T47D (cell line): Measurements from ENCODE around the gene CTSD.

Experiments
- DNase-seq, 2 experiments: peaks; one replicate each; pipeline versions ENCODE4 v3.0.0 to v3.0.0-alpha.2; 2011 to 2012; ENCODE audit warnings: low read depth in 1 of 2, low spot score in 1 of 2
- JUND ChIP-seq: IDR thresholded peaks from 2 replicates; pipeline ENCODE4 v1.6.1; 2012; ENCODE audit warnings: low read depth
- in situ Hi-C: cut with HindIII; loops from 2 replicates; pipeline ENCODE4 v1.10.0; 2016; ENCODE audit warnings: low sequenced_read_pairs, low pct_unique_long_range_greater_than_20kb

The CTSD gene

GRCh38 chr11:1706634-1707400, 56.9 kb downstream of the CTSD start:
- DNase-seq, result peak in 1 of 2 experiments; percentile 58
- no peak for TF ChIP-seq JUND
- in situ Hi-C loops, result no loop called here

GRCh38 chr11:1705126-1706052, 58.3 kb downstream of the CTSD start:
- no peak for TF ChIP-seq JUND
- peak; percentile 37 to 91 for DNase-seq
- in situ Hi-C loops, result no loop called here

DNA sequence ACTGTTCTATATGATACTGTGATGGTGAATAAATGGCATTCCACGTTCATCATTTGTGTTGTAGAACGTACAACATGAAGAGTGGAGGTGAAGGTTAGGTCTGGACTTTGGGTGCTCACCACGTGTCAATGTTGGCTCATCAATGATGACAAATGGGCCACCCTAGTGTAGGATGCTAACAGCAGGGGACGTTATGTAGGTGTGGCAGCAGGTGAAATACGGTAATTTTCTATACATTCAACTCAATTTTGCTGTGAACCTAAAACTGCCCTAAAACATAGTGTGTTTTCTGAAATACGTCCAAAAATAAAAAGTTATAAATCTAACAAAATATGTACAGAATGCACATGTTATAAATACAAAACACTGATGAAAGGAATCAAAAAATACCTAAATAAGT, 60.6 kb downstream of the CTSD start:
- no peak for TF ChIP-seq JUND
- in situ Hi-C loops, result no loop called here

More for the DNA sequence above, 60.6 kb downstream of the CTSD start:
- DNase-seq, result no peak
